Endodermal cell (in vitro differentiated cells): Measurements from ENCODE around the gene SIN3A. TPM values are rescaled to one million over a fixed set of nuclear protein-coding genes. Genes with fewer than 3 reads are reported as not detected.

Experiments
- DNase-seq: peaks from one replicate; pipeline ENCODE4 v3.0.0-alpha.2; 2017
- H3K27ac ChIP-seq: 2 replicates; pipeline ENCODE4 v1.5.1; 2013; ENCODE audit warnings: mild to moderate bottlenecking, low read depth, low read length, moderate library complexity
- H3K27me3 ChIP-seq: 2 replicates; pipeline ENCODE4 v1.6.1; 2013; ENCODE audit warnings: mild to moderate bottlenecking, low read length, moderate library complexity; ENCODE audit not compliant: insufficient read depth, control insufficient read depth, poor library complexity, severe bottlenecking
- H3K36me3 ChIP-seq: 2 replicates; pipeline ENCODE4 v1.7.0; 2013; ENCODE audit warnings: mild to moderate bottlenecking, low read length, moderate library complexity; ENCODE audit not compliant: control insufficient read depth, insufficient read depth
- H3K4me1 ChIP-seq: one replicate; pipeline ENCODE4 v1.7.0; 2013; ENCODE audit warnings: low read length; ENCODE audit not compliant: control insufficient read depth, insufficient read depth
- H3K4me3 ChIP-seq: 2 replicates; pipeline ENCODE4 v1.5.1; 2013; ENCODE audit warnings: mild to moderate bottlenecking, low read length, moderate library complexity
- H3K9ac ChIP-seq: 2 replicates; pipeline ENCODE4 v1.6.1; 2013; ENCODE audit warnings: mild to moderate bottlenecking, low read length, moderate library complexity; ENCODE audit not compliant: poor library complexity, severe bottlenecking; ENCODE audit errors: extremely low read depth
- H3K9me3 ChIP-seq: 2 replicates; pipeline ENCODE4 v1.6.1; 2013; ENCODE audit warnings: mild to moderate bottlenecking, low read length, moderate library complexity; ENCODE audit not compliant: control insufficient read depth
- H3K27ac Mint-ChIP-seq: 2 replicates; pipeline ENCODE4 v1.8.0; 2020; ENCODE audit warnings: mixed read lengths
- H3K27me3 Mint-ChIP-seq: 2 replicates; pipeline ENCODE4 v1.8.0; 2021; ENCODE audit warnings: mild to moderate bottlenecking, mixed read lengths; ENCODE audit not compliant: insufficient read depth
- H3K36me3 Mint-ChIP-seq: 2 replicates; pipeline ENCODE4 v1.8.0; 2020; ENCODE audit warnings: low read depth, mixed read lengths
- H3K4me1 Mint-ChIP-seq: 2 replicates; pipeline ENCODE4 v1.8.0; 2020; ENCODE audit warnings: mixed read lengths
- H3K4me3 Mint-ChIP-seq: 2 replicates; pipeline ENCODE4 v1.8.0; 2020; ENCODE audit warnings: mild to moderate bottlenecking, moderate library complexity, mixed read lengths
- H3K9me3 Mint-ChIP-seq: 2 replicates; pipeline ENCODE4 v1.8.0; 2020; ENCODE audit warnings: mild to moderate bottlenecking, mixed read lengths
- CTCF ChIP-seq: fragments of 200-600 bp; sonication (generic); conservative IDR thresholded peaks from 2 replicates; pipeline ENCODE4 v1.5.0; 2021; ENCODE audit warnings: antibody characterized with exemption, mild to moderate bottlenecking
- WGBS, 2 experiments: methylation state at CpG; one replicate each; pipeline versions ENCODE4 v1.1.5 to v1.1.7; 2013; ENCODE audit warnings: missing lambda C conversion rate in 2 of 2, mixed read lengths in 1 of 2; ENCODE audit not compliant: insufficient coverage in 1 of 2, insufficient read length in 1 of 2; 5-methylcytosine and 5-hydroxymethylcytosine counted together
- total RNA-seq, 2 donors: library from RNA; stranded (reverse); fragmentation: NEBNext Ultra II Directional in 1 of 2; extraction: Animal tissue kit (Norgen Biotek cat#: 25700) in 1 of 2; gene quantifications; 2 replicates in 1 of 2; 3 replicates in 1 of 2; pipeline ENCODE4 v1.2.1, GENCODE V29; 2021

SIN3A gene
- total RNA-seq, 2 donors from 2014 or later = 119 to 123 TPM

- no peak for TF ChIP-seq CTCF
- Histone ChIP-seq H3K9me3 (no peaks in the 10 kb centered on the region), H3K9ac (no peak overlapping the region), H3K27me3 (no peaks in the 10 kb centered on the region), H3K4me1 (no peaks in the 10 kb centered on the region), H3K36me3 (peaks cover 38% of the 10 kb centered on the region), H3K27ac (no peak overlapping the region), H3K4me3 (no peak overlapping the region)
- H3K9me3 Mint-ChIP-seq = no peaks in the 10 kb centered on the region
- no peaks in the 10 kb centered on the region for H3K4me1 Mint-ChIP-seq
- H3K27ac Mint-ChIP-seq = no peak overlapping the region
- no peak for DNase-seq
- H3K27me3 Mint-ChIP-seq = no peaks in the 10 kb centered on the region
- 95 to 98% methylated on average over 8 to 13 of the region's 13 CpGs for WGBS, 2 experiments
- peaks cover 38% of the 10 kb centered on the region for H3K36me3 Mint-ChIP-seq
- H3K4me3 Mint-ChIP-seq = no peak overlapping the region
Observed at GRCh38 chr15:75361989-75362641, 89.4 kb downstream of the SIN3A start.

- H3K9me3 ChIP-seq = no peaks in the 10 kb centered on the region
- WGBS, 2 experiments = 94 to 95% methylated on average over 5 to 10 of the region's 10 CpGs
- no peak overlapping the region for H3K4me3 Mint-ChIP-seq
- H3K4me3 ChIP-seq = no peak overlapping the region
- no peaks in the 10 kb centered on the region for H3K4me1 Mint-ChIP-seq
- H3K27ac Mint-ChIP-seq = no peak overlapping the region
- H3K9ac ChIP-seq = no peak overlapping the region
- no peaks in the 10 kb centered on the region for H3K9me3 Mint-ChIP-seq
- no peaks in the 10 kb centered on the region for H3K4me1 ChIP-seq
- no peaks in the 10 kb centered on the region for H3K27me3 ChIP-seq
- no peak for TF ChIP-seq CTCF
- no peak overlapping the region for H3K27ac ChIP-seq
- DNase-seq = no peak
- peaks cover 33% of the 10 kb centered on the region for H3K36me3 Mint-ChIP-seq
- peaks cover 38% of the 10 kb centered on the region for H3K36me3 ChIP-seq
- H3K27me3 Mint-ChIP-seq = no peaks in the 10 kb centered on the region
Observed at GRCh38 chr15:75361361-75361988, 90.0 kb downstream of the SIN3A start.

- H3K27ac ChIP-seq = no peak overlapping the region
- peaks cover 33% of the 10 kb centered on the region for H3K36me3 Mint-ChIP-seq
- TF ChIP-seq CTCF = no peak
- H3K4me3 ChIP-seq = no peak overlapping the region
- H3K4me3 Mint-ChIP-seq = no peak overlapping the region
- H3K9ac ChIP-seq = no peak overlapping the region
- H3K9me3 Mint-ChIP-seq = no peaks in the 10 kb centered on the region
- H3K36me3 ChIP-seq = peaks cover 31% of the 10 kb centered on the region
- H3K9me3 ChIP-seq = no peaks in the 10 kb centered on the region
- H3K27ac Mint-ChIP-seq = no peak overlapping the region
- 93% methylated on average over 7 of the region's 7 CpGs; no CpG with 5 or more reads in 1 of the 2 experiments for WGBS, 2 experiments
- no peaks in the 10 kb centered on the region for H3K4me1 ChIP-seq
- H3K4me1 Mint-ChIP-seq = no peaks in the 10 kb centered on the region
- no peaks in the 10 kb centered on the region for H3K27me3 ChIP-seq
- no peak for DNase-seq
- no peaks in the 10 kb centered on the region for H3K27me3 Mint-ChIP-seq
Observed at GRCh38 chr15:75360856-75361255, 90.6 kb downstream of the SIN3A start.
